ENCODE results near the gene GNAI1. TPM values are rescaled to one million over a fixed set of nuclear protein-coding genes. Genes with fewer than 3 reads are reported as not detected.

Gene GNAI1
- total RNA-seq, 1 donor from 2014 or later = 50.6 TPM

- DNase-seq (ENCODE audit: extremely low spot score in 2 of 2) = no peak
- Histone ChIP-seq H3K36me3 (no peaks in the 10 kb centered on the region), H3K4me3 (no peak overlapping the region), H3K27me3 (no peaks in the 10 kb centered on the region), H3K9me3 (no peaks in the 10 kb centered on the region), H3K27ac (no peak overlapping the region), H3K4me1 (no peaks in the 10 kb centered on the region)
- TF ChIP-seq CTCF (IDR thresholded peaks at IDR 0.05) = no peak
- no peak for TF ChIP-seq POLR2AphosphoS5 (IDR thresholded peaks at IDR 0.05; ENCODE audit: insufficient read depth in 1 of 2, low read depth in 1 of 2)
- no peak for TF ChIP-seq POLR2A (IDR thresholded peaks at IDR 0.05)
- intact Hi-C loops (cut with DNase I) = no loop called here
These were observed 100.7 kb downstream of the GNAI1 start for GRCh38 chr7:80235334-80235733.

GRCh38 chr7:80236681-80237080 is 102.0 kb downstream of the GNAI1 start:
- intact Hi-C loops (cut with DNase I) = no loop called here
- DNase-seq (ENCODE audit: extremely low spot score in 2 of 2) = no peak
- Histone ChIP-seq H3K27ac (no peak overlapping the region), H3K27me3 (no peaks in the 10 kb centered on the region), H3K4me3 (no peak overlapping the region), H3K4me1 (no peaks in the 10 kb centered on the region), H3K36me3 (no peaks in the 10 kb centered on the region), H3K9me3 (no peaks in the 10 kb centered on the region)
- TF ChIP-seq CTCF (IDR thresholded peaks at IDR 0.05) (no peak), POLR2AphosphoS5 (IDR thresholded peaks at IDR 0.05; ENCODE audit: insufficient read depth in 1 of 2, low read depth in 1 of 2) (no peak), POLR2A (IDR thresholded peaks at IDR 0.05) (no peak)

- TF ChIP-seq CTCF (IDR thresholded peaks at IDR 0.05) = no peak
- no peak for TF ChIP-seq POLR2A (IDR thresholded peaks at IDR 0.05)
- TF ChIP-seq POLR2AphosphoS5 (IDR thresholded peaks at IDR 0.05; ENCODE audit: insufficient read depth in 1 of 2, low read depth in 1 of 2) = no peak
- no peaks in the 10 kb centered on the region for H3K27me3 ChIP-seq
- no peak for DNase-seq (ENCODE audit: extremely low spot score in 2 of 2)
- H3K4me3 ChIP-seq = no peak overlapping the region
- intact Hi-C loops (cut with DNase I) = no loop called here
- H3K27ac ChIP-seq = no peak overlapping the region
- H3K36me3 ChIP-seq = no peaks in the 10 kb centered on the region
- no peaks in the 10 kb centered on the region for H3K9me3 ChIP-seq
- H3K4me1 ChIP-seq = no peaks in the 10 kb centered on the region
These were observed 105.8 kb downstream of the GNAI1 start for GRCh38 chr7:80240265-80241025.

- no peaks in the 10 kb centered on the region for H3K4me1 ChIP-seq
- no peak overlapping the region for H3K4me3 ChIP-seq
- no peaks in the 10 kb centered on the region for H3K36me3 ChIP-seq
- DNase-seq (ENCODE audit: extremely low spot score in 2 of 2) = no peak
- no peaks in the 10 kb centered on the region for H3K9me3 ChIP-seq
- no peak overlapping the region for H3K27ac ChIP-seq
- intact Hi-C loops (cut with DNase I) = no loop called here
- H3K27me3 ChIP-seq = no peaks in the 10 kb centered on the region
- no peak for TF ChIP-seq POLR2A (IDR thresholded peaks at IDR 0.05)
- no peak for TF ChIP-seq CTCF (IDR thresholded peaks at IDR 0.05)
- no peak for TF ChIP-seq POLR2AphosphoS5 (IDR thresholded peaks at IDR 0.05; ENCODE audit: insufficient read depth in 1 of 2, low read depth in 1 of 2)
These were observed 107.0 kb downstream of the GNAI1 start for GRCh38 chr7:80241671-80242070.

- intact Hi-C loops (cut with DNase I) = no loop called here
- TF ChIP-seq CTCF (IDR thresholded peaks at IDR 0.05) = no peak
- no peak for TF ChIP-seq POLR2AphosphoS5 (IDR thresholded peaks at IDR 0.05; ENCODE audit: insufficient read depth in 1 of 2, low read depth in 1 of 2)
- no peak for TF ChIP-seq POLR2A (IDR thresholded peaks at IDR 0.05)
These were observed 108.8 kb downstream of the GNAI1 start for GRCh38 chr7:80243425-80243824.

More at GRCh38 chr7:80243425-80243824, 108.8 kb downstream of the GNAI1 start:
- H3K4me1 ChIP-seq = no peaks in the 10 kb centered on the region
- no peak overlapping the region for H3K4me3 ChIP-seq
- no peaks in the 10 kb centered on the region for H3K9me3 ChIP-seq
- no peaks in the 10 kb centered on the region for H3K27me3 ChIP-seq
- no peaks in the 10 kb centered on the region for H3K36me3 ChIP-seq
- H3K27ac ChIP-seq = no peak overlapping the region
- DNase-seq (ENCODE audit: extremely low spot score in 2 of 2) = no peak

All from vagina (tissue), 2 donors.